Sciatic nerve (tissue), 2 donors: ENCODE results near the gene SMIM21. TPM values are rescaled to one million over a fixed set of nuclear protein-coding genes. Genes with fewer than 3 reads are reported as not detected.

Source experiments
- ATAC-seq: fragments of 200-7000 bp; cut with Tn5 transposase; one replicate; pipeline ENCODE4 v1.9.1; 2020; ENCODE audit warnings: mild to moderate bottlenecking, moderate library complexity
- DNase-seq: peaks from one replicate; pipeline ENCODE4 v3.0.0-alpha.2; 2020; ENCODE audit warnings: low spot score
- intact Hi-C: fragments of 100-400 bp; cut with DNase I; formaldehyde crosslinking; loops from one replicate; pipeline ENCODE4 v1.14.2; 2022
- total RNA-seq: library from RNA; stranded (reverse); fragmentation: NEBNext Ultra II Directional; extraction: Animal tissue kit (Norgen Biotek cat#: 25700); gene quantifications from one replicate; pipeline ENCODE4 v1.2.1, GENCODE V29; 2021
- donor health status: DM: no; HTN: no; CAD: no.
- donor health status: DM: no; HTN: no; CAD: no.

SMIM21 gene
- total RNA-seq, 1 donor from 2014 or later = not detected

DNA sequence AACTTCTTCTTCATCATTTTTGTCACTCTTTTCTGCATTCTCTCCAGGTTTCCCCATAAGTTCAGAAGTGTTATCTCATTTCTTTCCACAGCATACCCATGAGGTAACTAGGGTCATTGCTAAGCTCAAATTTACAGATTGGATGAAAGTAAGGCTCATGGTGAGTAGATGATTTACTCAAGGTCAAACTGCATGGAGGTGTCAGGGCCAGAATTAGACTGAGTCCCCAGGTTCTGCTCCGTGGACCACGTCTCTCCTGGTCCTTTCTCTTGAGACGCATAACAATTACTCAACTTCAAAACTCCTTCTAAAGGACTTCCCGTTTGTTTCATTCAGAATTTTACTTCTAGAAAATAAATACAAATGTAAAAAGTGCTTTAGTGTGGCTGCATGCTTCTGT lies 43.4 kb downstream of the SMIM21 start:
- DNase-seq (no peak), ATAC-seq (no peak)
- intact Hi-C loops = no loop called here

DNA sequence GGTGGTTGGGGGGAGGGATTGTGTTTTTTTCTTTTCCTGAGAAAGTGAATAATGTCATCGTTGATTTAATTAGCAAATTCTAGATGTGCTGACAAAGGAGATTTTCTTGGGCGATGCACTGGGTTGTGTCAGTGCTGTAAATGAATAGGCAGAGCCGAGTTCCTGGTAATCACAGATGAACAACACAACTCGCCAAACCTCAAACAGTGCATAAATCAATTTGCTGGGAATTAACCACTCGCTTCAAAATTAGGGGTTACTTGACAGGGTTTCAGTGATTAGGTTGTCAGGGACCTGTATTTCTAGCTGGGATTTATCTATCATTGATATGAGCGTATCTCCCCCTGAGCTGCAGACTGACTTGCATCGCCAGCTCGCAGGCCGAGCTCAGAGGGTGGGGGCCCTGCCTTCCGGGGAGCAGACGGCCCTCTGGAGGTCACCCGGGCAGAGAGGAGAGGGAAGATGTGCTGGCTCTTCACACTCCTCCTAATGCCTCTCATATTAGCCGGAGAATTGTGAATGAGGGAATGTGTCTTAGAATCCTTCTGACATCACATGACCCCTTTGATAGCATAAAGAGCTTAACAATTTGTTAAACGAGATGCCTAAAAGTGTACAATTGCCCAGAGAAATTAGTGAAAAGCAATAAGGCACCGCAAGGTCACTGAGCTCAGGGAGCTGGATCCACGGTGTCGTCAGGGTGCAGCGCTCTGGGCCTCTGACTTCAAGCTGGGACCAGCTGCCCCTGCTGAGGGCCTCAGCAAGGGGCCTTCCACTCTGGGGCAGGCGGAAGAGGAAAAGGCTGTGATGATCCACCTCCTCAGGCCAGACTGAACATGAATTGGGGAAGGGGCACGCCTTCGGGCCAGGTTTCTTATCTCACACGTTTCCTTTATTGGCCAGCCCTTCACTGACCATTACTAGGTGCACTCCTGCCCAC lies 48.9 kb downstream of the SMIM21 start:
- intact Hi-C loops = no loop called here
- no peak for ATAC-seq
- DNase-seq = no peak

DNA sequence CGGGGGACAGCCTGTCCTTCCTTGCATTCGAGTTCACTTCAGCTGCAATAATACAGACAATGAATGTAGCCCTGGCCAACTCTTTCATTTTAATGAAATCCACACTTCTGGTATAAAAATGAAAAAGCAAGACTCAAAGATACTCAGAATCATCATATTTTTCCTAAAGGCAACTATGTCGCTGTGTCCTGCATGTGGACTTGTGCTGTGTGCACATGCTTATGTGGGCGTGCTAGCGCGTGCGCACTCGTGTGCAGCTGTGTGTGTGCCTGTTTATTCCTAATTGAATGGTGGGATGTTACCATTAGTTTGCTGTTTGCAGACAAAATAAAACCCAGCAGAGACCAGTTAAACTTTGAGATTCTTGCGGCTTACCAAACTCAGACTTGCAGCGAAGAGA lies 49.6 kb downstream of the SMIM21 start:
- no peak for DNase-seq
- peak; percentile 88 for ATAC-seq
- intact Hi-C loops = no loop called here

DNA sequence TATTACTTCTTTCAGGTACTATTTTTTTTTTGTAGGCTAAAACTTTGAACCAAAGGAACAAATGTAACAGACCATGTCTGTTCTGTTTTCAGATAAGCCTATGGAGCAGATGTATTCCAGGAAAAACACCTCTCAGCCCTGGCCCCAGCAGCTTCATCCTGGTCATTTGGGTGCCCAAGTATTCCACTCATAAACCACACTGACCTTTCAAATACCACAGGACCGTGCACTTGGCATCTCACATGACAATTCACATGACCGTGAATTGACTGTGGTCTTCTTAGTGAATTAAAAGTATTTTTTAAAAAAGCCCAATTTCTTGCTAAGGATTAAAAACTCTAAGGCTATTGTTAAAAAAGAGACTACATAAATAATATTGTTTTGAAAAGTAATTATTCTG lies 50.2 kb downstream of the SMIM21 start:
- no peak for ATAC-seq
- intact Hi-C loops = no loop called here
- no peak for DNase-seq

DNA sequence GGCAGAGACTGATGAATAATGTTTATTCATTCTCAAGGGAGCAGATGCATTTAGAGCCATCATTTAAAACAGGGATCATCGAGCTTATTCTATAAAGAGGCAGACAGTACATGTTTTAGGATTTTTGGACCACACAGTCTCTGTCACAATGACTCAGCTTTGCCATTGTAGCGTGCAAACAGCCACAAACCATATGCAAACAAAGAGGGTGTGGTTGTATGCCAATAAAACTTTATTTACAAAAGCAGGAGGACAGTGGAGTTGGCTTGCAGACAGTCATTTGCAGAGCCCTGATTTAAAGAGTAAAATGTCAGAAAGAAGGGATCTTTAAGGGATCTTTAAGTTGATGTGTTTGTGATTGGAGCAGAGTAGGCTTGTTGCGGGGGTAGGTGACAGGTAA lies 51.5 kb downstream of the SMIM21 start:
- intact Hi-C loops = no loop called here
- DNase-seq = no peak
- no peak for ATAC-seq

DNA sequence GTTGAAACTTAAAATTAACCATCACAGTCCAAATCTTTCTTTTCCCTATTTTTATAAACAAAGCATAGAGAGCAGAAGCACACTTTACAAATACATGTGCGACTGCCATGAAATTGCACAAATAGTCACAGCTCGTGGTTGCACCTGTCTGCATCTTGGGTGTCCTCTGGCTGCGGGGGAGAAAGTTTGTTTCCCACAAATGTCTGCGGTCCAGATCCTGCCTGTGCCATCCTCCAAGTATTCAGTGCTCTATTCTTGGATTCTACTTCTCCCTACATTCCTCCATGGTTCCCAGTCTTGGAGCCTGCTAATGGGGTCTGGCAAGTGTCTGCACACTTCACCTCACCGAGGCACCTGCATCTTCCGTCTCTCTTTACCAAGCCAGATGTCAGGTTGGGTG lies 52.2 kb downstream of the SMIM21 start:
- DNase-seq = no peak
- intact Hi-C loops = loop anchor here (2.0 kb wide), 1 partner anchor 49 kb away; no protein-coding TSS in a partner anchor
- ATAC-seq = no peak

DNA sequence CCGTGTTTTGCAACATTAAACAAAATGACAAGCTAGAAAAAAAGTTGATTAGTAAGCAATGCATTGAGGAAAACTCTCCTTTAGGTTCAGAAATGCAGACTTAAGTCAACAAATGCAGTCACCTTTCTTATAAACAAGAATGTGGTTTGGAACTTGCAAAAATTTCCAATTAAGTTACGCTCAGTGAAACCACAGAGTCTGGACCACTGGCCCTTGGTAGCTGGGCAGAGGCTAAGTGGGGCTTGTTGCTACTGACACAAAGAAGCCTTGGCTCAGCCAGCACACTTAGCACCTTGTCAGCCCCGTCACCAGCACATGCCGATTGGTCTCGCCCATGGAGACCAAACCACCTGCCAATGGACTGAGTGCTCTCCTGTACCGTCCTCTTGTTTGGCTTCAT lies 53.0 kb downstream of the SMIM21 start:
- ATAC-seq (no peak), DNase-seq (no peak)
- intact Hi-C loops = loop anchor here (2.0 kb wide), 1 partner anchor 50 kb away; no protein-coding TSS in a partner anchor

DNA sequence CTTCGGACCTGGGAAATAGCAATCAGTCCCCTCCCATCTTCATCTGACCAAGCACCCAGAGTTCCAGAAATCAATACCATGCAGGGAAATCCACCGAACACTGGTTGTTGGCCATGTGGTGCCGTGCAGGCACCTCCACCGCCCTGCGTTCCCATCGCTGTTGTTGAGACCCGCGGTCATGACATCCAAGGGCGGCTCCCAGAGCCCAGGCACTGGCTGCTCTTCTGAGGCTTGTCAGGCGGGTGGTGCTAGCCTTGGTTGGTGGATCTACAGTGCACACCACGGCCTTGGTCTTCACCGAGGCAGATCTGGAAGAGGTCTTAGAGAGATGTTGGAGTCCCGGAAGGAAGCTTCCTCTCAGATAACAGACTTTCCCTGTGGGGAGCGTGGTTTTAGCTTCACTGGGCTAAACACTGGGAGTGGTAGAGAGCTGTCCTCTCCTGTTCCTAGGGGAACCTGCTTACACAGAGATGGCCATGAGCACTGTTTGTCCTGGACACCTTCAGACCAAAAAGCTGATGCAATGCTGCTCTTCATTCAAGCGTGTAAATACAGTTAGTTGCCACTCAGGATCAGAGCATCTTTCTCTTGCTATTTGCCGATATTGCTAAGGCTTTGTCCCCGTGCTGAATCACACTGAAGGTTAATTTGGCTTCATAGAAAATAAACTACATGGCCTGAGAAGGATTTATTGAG lies 58.3 kb downstream of the SMIM21 start:
- ATAC-seq (no peak), DNase-seq (no peak)
- intact Hi-C loops = no loop called here

DNA sequence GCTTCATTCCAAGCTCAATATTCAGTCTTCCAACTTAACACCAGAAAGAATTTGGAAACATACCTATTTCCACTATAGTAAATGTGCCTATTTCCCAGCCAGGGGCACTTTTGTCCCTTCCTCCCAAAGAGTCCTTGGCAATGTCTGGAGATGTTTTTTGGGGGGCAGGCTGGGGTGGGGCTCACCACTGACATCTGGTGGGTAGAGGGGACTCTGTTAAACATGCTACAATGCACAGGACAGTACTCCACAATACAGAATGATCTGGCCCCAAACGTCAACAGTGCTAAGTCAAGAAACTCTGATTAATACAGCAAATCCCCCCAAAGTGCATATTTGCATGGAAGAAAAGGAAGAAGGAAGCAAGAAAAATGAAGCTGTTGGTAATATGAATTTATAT lies 61.7 kb downstream of the SMIM21 start:
- intact Hi-C loops = no loop called here
- no peak for ATAC-seq
- no peak for DNase-seq

DNA sequence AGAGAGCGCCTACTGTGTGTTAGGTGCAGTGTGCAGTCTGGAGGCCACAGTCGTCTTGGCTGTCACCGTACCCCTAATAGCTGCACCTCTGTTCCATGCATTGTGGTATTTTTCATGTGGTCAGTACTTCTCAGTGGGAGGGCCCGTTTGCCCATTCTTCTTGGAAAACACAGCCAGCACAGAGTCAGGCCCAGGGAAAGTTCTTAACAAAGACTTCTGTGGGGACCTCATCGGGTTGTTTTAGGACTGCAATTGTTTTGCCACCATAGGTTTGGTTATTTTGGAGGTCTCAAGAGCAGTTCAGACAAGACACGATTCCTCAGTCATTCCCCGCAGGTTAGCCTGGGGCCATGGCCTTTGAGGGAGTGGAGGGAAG lies 62.3 kb downstream of the SMIM21 start:
- ATAC-seq = no peak
- no peak for DNase-seq
- intact Hi-C loops = no loop called here

DNA sequence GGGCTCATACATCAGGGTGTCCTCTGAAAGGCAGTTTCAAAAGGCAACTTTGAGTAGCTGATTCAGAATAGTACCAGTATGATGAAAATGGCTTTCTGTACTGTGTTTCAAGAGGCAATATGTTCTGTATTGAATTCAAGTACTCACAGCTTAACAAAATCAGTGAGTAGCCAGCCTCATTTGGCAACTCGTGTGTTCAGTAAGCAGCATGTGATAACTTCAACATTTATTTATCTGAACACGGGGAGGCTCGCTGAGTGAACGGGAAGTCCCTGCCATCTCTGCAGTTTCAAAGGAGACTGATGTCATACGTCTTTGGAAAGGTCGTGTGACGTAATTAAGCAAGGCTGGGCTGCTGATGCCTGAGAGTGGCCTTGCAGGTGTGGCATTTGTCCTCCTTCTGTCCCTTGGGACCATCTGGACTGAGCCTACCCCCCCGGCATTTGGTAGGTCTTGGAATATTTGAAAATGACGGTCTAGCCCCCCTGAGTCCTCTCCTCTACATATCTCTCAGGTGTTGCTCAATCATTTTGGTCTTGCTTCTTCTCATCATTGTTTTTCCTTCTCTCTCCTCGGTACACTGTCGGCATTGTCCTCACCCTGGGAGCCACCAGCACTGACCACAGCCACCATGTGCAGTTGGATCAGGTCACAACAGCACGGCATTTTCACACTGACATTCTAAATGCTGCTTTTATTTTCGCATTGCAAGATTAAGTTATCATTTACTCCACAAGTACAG lies 62.8 kb downstream of the SMIM21 start:
- intact Hi-C loops = no loop called here
- no peak for DNase-seq
- peak; percentile 46 for ATAC-seq

DNA sequence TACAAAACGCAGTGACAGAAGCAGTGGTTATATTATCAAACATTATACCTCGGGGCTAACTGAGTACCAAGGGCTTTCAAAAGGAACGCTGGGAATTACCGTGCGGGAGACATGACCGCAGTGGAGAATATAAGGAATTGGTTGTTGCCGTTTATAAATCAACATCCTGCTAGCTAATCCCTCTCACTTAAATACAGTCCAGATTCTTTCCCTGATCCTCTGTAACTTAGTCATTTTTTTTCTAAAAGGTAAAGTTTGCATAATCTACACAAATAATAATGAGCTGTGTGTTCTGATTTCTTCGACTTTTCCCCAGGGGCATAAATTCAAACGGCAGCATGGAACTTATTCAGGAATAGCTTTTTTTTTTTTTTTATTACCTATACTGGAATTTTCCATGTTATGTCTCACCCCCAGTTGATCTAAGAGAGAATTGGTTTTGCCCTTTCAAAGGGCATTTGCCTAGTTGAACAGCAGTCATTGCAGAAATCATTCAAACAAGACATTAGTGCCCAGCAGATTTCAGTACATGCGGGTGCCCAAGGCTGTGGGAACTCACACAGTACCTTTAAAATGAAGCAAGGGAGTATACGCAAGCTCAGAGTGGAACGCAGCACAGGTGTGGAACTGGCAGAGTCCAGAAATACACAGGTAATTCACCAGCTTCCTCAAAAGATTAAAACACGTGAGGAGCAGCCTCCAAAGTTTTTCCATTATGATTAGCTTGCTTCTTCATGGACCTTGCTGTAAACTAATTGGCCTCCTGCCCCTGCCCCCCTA lies 63.9 kb downstream of the SMIM21 start:
- no peak for ATAC-seq
- intact Hi-C loops = no loop called here

DNA sequence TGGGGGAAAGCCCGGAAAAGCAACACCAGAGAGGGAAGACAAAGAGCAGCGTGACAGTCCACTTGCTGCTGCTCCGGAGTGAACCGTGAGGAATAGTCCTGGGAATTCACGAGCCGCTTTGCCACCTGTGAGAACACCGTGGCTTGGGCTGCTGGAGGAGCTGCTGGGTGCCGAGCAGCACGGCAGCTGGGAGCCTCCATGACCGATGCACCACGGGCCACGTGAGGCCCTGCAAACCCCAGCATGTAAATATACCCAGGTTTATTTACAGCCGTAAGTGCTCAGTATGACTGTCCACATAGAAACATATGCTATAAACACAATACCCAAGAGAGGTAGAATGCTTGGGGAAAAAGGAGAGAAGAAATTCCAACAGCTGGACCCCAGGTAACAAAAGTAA lies 65.1 kb downstream of the SMIM21 start:
- intact Hi-C loops = no loop called here
- no peak for ATAC-seq
- no peak for DNase-seq

More for the DNA sequence above, 63.9 kb downstream of the SMIM21 start:
- no peak for DNase-seq

DNA sequence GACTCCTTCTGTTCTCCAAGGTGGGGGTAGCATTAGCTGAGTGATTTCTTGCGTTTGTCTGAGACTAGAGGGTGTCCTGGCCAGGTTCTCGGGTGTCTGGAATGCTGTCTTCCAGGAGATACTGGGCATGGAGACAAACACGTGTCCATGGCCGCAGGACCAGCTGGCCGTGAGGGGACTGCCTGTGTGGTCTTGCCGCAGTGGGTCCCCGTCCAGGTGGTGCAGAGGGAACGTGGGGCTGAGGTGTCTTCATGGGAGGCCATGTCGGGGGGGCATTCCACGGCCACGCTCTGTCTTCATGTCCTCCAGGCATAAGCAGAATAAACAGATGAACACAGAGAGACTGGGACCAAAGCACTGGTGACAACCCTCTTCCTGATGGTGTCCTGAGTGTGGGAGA lies 66.6 kb downstream of the SMIM21 start:
- ATAC-seq = peak; percentile 31
- intact Hi-C loops = no loop called here

DNA sequence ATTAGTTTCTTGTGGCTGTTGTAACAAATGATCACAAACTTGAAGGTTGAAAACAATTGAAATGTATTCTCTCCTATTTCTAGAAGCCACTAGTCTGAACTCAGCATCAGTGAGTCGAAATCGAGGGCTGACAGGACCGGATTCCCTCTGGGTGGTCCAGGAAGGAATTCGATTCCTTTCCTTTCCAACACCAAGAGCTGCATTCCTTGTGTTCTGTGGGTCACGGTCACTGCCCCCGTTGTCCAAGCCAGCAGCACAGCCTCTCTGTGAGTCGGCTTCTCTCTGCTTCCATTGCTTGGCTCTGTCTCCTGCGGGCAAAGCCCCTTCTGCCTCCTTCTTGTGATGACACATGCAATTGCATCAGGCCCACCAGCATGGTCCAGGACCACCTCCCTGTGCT lies 67.3 kb downstream of the SMIM21 start:
- intact Hi-C loops = no loop called here
- DNase-seq (no peak), ATAC-seq (peak; percentile 36)

More for the DNA sequence above, 66.6 kb downstream of the SMIM21 start:
- DNase-seq = no peak
